ENCODE results near the gene SMCO1.
A peak's percentile ranks its signal among the peaks of the same experiment; 100 is the strongest.
"Not testable (repeated sequence)": the region's sequence is repeated elsewhere in the genome, so short reads cannot be mapped to it uniquely, and the experiment has no call there.

Gene SMCO1, protein sequence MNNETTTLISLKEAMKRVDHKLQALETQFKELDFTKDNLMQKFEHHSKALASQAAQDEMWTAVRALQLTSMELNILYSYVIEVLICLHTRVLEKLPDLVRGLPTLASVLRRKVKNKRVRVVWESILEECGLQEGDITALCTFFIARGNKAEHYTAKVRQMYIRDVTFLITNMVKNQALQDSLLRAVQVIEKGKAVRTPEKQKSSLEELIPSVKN

DNA sequence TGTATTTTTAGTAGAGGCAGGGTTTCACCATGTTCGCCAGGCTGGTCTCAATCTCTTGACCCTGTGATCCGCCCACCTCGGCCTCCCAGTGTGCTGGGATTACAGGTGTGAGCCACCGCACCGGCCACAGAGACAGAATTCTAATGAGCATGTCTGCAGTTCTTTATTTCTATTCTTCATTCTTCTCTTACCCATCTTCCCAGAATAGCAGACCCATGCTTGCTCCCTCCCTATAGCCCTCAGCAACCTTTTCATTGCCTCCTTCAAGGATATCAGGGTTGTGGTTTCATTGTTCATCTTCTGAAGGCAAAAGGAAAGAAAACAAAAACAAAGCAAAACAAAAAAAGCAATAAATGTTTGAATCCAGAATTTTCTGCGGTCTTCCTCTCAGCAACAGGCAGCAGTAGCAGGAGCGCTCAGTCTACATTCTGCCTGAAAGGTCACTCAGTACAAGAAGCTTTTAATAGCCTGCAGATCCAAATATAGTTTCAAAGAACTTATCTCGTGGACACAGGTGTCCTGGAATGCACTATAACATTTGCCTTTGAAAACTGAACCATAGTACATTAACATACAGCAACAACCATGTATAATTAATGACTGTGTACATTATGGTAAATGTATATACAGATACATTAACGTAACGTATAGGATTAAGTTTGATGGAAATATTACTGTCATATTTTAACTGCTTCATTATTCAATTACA lies at the start of gene SMCO1:
Gene SMCO1, minus strand, starts transcription at position 434 of the 709 bp plus-strand sequence. Its CDS starts 137 bp downstream, at position 297.
- no peak for DNase-seq (ENCODE audit: low spot score)

DNA sequence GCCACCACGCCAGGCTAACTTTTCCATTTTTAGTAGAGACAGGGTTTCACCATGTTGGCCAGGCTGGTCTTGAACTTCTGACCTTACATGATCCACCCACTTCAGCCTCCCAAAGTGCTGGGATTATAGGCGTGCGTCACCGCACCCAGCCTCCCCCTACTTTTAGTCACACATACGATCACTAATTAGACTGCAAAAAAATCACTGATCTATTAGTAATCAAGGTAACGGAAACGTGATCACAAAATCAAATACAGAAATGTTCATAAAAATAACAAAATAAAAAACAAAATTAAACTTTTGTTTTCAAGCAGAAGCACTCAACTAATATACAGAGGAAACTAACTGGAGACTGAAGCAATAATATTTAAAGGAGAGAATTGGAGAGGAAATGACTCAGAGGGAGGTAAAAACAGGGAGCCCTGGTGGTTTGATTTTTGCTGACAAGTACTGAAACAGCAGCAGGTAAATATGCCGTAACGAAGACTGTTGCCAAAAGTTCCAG lies 48.6 kb upstream of the SMCO1 start:
- no peak for DNase-seq (ENCODE audit: low spot score)

DNA sequence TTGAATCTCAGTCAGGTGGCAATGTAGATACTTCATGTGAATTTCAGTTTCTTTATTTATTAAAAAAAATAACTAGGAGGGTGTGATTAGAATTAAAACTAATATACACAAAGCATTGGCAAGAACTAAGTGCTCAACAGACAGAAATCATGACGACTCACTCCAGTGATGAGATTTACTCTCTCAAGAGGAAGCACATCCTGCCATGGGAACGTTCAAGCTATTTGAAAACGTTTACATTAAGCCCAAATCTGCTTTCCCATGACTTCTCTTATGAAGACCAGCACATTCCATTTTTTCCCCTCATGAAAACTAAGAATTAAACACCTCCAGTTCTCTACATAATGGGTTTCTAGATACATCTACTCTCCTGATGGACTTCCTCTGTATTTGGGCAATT lies 44.7 kb upstream of the SMCO1 start:
- no peak for DNase-seq (ENCODE audit: low spot score)

DNA sequence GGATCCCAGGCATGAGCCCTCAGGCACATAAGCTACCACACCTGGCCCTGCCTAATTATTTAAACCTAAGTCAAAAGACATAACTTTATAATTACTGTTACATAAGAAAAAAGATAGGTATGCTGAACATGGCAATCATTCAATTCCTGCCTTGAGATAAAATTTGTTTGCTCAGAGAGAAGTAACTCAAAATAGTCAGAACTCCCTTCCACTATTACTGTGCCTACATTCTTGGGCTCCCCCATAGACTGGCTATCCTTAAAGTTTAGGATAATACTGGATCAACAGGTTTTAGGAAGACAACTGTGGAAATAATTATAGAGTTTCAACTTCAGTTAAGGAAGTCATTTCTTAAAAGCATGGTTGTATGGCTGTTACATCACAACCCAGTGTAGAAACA lies 43.3 kb upstream of the SMCO1 start:
- DNase-seq (ENCODE audit: low spot score) = no peak

DNA sequence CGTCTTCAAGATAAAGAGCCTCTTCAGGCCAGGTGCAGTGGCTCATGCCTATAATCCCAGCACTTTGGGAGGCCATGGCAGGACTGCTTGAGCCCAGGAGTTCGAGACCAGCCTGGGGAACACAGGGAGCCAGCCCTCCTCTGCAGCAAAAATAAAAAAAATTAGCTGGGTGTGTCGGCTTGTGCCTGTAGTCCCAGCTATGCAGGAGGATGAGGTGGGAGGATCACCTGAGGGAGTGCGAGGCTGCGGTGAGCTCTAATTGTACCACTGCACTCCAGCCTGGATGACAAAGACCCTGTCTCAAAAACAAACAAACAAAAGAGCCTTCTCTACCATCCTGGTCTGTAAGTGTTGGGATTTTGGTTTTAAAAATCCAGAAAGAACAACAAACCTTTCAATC lies 42.1 kb upstream of the SMCO1 start:
- DNase-seq (ENCODE audit: low spot score) = no peak

DNA sequence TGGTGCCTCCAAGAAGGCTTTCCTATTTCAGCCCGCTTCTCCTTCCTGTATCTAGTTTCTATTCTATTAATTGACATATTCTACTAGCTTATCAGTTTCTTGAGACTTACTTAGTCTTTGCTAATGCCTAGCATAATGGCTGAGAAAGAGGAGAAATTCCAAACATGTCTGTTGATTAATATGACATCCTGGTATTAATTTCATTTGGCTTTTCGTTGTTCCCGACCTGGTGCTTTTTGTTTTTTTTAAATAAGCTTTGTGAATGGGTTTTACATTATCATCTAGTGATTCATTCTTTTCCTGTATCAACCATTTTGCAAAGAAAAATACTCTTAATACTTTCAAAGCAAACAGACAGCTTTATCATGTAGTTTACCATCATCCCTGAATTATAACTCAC lies 40.1 kb upstream of the SMCO1 start:
- no peak for DNase-seq (ENCODE audit: low spot score)

DNA sequence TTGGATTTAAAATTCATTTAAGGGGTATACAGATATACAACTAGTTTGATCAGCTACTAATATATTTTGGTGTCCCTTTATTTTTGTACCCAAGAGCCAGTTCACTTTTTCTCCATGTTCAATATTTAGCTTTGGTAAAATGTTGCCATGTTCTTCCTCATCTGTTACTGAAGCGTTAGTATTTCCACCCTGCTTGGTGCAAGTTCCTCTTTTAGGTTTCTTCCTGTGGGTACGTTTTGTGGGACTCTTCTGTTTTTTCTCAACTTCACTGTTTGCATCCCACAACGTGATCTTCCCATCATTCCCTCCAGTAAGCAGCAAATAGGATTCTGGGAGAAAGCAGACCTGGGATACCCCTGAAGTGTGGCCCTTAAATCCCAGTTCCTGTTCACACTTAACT lies 39.1 kb upstream of the SMCO1 start:
- DNase-seq (ENCODE audit: low spot score) = no peak

DNA sequence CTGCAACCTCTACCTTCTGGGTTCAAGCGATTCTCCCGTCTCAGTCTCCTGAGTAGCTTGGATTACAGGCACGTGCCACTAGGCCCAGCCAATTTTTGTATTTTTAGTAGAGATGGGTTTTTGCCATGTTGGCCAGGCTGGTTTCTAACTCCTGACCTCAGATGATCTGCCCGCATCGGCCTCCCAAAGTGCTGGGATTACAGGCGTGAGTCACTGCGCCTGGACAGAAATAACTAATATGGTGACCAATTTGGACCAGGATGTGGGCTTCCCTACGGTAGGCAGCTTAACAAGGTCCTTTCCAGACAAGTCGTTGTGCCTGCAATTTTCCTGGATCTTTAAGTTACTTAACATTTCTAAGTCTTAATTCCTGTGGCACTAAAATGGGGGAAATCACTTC lies 38.4 kb upstream of the SMCO1 start:
- no peak for DNase-seq (ENCODE audit: low spot score)

DNA sequence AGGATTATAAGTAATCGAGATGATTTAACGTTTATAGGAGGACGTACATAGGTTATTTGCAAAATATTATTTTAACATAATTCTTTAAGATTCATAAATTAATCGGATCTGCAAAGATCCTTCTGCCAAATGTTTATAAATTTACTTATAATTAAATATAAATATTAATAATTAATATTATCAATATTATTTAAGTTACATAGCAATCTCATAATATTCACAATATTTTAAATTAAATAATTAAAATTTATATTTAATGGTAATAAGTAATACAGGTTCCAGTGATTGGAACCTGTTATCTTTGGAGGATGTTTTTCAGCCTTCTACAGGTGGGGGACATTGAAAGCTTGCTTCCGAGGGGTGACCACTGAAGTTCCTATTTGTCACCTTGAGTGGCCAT lies 37.1 kb upstream of the SMCO1 start:
- no peak for DNase-seq (ENCODE audit: low spot score)

DNA sequence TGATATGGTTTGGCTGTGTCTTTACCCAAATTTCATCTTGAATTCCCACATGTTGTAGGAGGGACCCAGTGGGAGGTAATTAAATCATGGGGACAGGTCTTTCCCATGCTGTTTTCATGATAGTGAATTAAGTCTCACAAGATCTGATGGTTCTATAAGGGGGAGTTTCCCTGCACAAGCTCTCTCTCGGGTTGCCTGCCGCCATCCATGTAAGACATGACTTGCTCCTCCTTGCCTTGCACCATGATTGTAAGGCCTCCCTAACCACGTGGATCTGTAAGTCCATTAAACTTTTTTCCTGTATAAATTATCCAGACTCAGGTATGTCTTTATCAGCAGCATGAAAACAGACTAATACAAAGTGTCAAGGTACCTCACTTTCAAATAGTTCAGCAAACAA lies 35.0 kb upstream of the SMCO1 start:
- not testable (repeated sequence) for DNase-seq (ENCODE audit: low spot score)

DNA sequence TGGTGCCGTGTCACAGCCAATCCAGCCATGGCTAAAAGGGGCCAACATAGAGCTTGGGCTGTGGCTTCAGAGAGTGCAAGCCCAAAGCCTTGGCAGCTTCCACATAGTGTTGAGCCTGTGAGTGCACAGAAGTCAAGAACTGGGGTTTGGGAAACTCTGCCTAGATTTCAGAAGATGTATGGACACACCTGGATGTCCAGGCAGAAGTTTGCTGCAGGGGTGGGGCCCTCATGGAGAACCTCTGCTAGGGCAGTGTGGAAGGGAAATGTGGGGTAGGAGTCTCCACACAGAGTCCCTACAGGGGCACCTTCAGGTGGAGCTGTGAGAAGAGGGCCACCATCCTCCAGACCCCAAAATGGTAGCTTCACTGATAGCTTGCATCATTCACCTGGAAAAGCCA lies 34.2 kb upstream of the SMCO1 start:
- DNase-seq (ENCODE audit: low spot score) = not testable (repeated sequence)

DNA sequence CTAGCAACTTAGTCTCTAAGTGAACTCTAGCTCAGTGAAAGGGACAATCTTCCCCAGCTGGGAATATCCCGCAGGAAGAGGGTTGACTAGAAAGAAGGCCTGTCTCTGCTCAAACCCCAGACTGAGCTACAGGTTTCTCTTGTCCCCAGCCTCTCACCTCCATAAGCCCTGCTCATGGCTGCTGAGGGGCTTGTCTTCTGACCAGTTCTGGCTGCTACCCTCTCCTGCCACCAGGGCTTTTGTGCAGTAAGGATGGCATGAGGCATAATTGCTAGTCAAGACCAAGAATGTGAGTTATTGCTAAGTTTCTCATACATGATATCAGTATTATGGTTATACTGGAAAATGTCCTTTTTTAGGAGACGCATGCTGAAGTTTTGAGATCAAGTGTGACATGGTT lies 31.9 kb upstream of the SMCO1 start:
- DNase-seq (ENCODE audit: low spot score) = no peak

DNA sequence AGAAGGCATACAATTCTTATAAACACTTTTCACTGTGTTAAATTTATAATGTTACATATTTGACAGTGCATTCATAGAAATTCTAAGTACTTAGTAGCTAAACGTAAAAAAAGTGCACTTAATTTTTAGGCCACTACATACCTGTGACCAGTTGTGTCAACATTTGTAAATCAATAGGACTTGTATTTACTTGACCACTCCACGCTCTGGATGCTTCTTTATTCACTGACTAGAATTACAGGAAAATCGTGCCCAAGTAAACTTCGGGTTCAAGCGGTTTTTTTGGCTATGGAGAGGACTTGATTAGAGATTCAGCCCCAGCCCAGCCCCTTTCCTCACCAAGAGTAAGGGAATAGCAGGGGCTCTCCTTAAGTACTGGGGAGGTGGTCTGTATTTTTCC lies 31.4 kb upstream of the SMCO1 start:
- DNase-seq (ENCODE audit: low spot score) = no peak

DNA sequence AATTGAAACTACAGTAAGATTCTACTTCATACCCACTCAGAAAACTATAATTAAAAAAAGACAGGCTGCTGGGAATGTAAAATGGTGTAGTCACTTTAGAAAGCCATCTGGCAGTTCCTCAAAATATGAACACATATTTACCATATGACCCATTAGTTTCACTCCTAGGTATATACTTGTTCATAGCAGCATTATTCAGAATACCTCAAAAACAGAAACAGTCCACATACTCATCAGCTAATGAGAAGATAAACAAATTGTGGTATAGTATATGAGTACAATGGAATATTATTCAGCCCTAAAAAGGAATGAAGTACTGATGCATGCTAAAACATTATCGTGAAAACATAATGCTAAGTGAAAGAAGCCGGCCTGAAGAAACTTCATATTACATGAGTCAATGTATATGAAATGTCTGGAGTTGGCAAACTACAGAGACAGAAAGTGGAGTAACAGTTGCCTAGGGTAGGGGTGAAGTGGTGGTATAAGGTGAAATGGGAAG lies 29.4 kb upstream of the SMCO1 start:
- no peak for DNase-seq (ENCODE audit: low spot score)

DNA sequence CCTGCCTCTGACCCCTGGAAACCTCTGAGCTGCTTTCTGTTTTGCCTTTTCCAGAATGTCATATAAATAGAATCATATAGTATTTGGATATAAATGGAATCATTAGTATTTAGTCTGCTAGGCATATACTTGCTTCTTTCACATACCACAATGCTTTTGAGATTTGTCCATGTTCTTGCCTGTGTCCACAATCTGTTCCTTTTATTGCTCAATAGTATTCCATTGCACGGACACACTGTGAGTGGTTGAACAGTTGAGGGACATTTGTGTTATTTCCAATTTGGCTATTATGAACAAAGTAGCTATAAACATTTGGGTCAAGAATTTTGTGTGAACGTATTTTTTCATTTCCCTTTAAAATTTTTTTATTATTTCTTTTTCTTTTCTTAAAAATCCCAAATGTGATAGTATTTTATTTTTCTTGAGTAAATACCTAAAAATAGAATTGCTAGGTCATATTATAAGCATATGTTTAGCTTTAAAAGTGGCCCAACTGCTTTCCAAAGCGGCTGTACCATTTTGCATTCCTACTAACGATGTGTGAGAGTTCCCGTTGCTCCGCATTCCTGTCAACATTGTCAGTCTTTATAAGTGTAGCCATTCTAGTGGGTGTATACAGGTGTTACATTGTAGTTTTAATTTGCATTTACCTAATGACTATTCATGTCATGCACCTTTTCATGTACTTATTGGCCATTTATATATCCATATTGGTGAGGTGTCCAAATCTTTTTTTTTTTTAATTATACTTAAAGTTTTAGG lies 26.7 kb upstream of the SMCO1 start:
- DNase-seq (ENCODE audit: low spot score) = no peak

DNA sequence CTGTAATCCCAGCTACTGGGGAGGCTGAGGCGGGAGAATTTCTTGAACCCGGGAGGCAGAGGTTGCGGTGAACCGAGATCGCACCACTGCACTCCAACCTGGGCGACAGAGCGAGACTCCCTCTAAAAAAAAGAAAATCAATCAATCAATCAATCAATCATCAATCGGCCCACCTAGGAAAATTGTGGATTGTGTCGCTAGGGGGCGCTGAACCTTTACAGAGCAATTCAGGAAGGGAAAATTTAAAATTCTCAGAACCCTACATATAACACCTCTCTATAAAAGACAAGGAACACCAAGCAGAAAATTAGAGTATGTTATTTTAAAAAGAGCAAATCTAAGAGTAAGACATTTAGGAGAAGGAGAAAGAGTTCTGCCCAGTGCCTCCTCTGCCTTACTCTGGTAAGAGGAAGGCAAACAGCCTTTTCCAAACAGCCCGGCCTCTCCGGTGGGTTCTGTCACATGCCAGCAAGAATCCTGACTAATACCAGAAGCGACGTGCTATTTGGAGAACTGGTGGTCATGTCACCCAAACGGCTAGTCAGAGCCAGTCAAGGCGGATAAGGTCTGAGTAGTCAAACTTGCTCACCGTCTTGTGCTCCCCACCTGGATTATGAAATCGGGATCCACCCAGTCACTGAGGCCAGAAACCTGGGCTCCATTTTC lies 22.3 kb upstream of the SMCO1 start:
- no peak for DNase-seq (ENCODE audit: low spot score)

DNA sequence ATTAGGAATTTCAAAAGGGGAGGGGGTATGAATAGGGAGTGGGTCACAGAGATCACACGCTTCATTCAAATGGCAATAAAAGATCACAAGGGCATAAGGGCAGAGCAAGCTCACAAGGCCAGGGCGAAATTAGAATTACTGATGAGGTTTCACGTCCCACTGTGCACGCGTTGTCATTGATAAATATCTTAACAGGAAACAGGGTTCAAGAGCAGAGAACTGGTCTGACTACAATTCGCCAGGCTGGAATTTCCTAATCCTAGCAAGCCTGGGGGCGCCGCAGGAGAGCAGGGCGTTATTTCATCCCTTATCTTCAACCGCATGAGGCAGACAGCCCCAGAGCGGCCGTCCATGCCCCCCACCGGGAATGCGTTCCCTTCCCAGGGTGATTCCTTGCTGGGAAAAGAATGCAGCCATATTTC lies 18.1 kb upstream of the SMCO1 start:
- no peak for DNase-seq (ENCODE audit: low spot score)

DNA sequence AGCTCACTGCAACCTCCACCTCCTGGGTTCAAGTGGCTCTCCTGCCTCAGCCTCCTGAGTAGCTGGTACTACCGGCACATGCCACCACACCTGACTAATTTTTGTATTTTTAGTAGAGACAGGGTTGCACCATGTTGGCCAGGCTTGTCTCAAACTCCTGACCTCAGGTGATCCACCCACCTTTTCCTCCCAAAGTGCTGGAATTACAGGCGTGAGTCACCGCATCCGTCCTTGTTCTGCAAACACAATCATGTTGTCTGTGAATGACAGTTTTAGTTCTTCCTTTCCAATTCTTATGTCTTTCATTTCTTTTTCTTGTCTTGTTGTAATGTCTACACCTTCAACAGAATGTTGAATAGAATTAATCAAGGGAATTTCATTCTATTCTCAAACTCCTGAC lies 16.3 kb upstream of the SMCO1 start:
- DNase-seq (ENCODE audit: low spot score) = no peak

DNA sequence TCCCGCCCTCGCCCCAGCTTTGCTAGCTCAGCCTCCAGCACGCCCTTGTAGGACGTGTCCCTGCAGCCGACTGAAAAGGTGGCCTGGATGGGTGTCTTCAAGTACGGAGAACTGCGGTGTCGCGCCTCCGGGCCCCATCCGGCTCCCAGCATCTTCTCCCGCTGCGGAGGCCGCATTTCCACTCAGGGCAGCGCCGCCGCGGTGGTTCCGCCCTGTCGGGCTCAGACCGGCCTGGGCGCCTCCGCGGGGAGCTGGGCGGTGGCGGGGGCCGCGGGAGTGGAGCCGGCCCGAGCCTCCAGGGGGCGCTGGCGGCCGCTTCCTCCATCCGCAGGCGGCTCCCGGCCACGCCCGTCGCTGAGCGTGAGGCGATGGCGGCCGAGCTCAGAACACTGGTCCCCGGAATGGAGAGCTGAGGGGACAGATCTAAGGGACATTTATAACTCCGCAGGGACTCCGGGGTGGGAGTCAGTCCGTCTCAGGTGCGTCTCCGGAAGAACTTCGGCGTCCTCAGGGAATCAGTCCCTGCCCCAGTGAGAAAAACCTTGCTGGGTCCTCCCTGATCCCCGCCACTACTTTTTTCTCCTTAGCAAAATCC lies 13.6 kb upstream of the SMCO1 start:
- DNase-seq (ENCODE audit: low spot score) = peak; percentile 75

DNA sequence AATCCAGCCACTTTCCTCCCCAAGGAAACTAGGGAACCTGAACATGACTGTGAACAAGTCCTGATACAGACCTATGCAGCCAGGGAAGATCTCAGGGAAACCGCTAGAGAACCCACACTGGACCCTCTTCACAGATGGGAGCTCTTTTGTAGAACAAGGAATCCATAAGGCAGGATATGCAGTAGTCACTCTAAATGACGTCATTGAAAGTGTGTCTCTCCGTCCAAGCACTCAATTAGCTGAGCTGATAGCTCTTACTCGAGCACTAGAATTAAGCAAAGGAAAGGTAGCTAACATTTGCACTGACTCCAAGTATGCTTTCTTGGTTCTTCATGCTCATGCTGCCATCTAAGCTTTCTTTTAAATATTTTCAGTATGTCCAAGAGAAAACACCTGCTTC lies 10.0 kb upstream of the SMCO1 start:
- no peak for DNase-seq (ENCODE audit: low spot score)

DNA sequence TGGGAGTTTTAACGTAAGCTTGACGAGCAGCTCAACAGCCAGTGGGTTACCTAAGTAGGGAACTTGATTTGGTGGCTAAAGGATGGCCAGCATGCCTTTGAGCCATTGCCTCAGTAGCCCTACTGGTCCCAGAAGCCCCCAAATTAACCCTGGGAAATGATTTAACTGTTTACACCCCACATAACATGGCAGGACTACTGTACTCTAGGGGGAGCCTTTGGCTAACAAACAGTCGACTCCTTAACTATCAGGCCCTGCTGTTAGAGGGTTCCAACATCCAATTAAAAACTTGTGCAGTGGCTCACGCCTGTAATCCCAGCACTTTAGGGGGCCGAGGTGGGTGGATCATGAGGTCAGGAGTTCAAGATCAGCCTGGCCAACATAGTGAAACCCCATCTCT lies 9.4 kb upstream of the SMCO1 start:
- DNase-seq (ENCODE audit: low spot score) = no peak

DNA sequence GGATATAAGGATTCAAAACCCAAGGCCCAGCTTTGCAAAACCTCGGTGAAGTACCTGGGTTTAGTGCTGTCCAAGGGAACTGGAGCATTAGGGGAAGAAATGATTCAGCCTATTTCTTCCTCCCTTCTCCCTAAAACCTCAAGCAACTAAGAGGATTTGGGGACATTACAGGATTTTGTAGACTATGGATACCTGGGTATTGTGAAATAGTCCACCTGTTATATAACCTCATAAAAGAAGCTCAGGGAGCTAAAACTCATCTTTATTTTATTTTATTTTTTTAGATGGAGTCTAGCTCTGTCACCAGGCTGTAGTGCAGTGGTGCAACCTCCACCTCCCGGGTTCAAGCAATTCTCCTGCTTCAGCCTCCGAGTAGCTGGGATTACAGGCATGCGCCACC lies 8.7 kb upstream of the SMCO1 start:
- DNase-seq (ENCODE audit: low spot score) = no peak

All from kidney capillary endothelial cell (primary cell).